Immature natural killer cell (primary cell): ENCODE data around the gene SND1. TPM values are rescaled to one million over a fixed set of nuclear protein-coding genes. Genes with fewer than 3 reads are reported as not detected.

Experiments used
- DNase-seq, 3 donors: peaks; one replicate each; pipeline ENCODE4 v3.0.0; 2022; ENCODE audit warnings: mixed read lengths in 1 of 3
- H3K27ac Mint-ChIP-seq, 6 donors: one replicate each; pipeline ENCODE4 v1.8.0; 2020; ENCODE audit warnings: mixed read lengths in 6 of 6, mild to moderate bottlenecking in 5 of 6, inconsistent platforms in 4 of 6, moderate library complexity in 3 of 6
- H3K27me3 Mint-ChIP-seq, 3 donors: one replicate each; pipeline ENCODE4 v1.8.0; 2020 to 2021; ENCODE audit warnings: low read depth in 3 of 3, mild to moderate bottlenecking in 3 of 3, mixed read lengths in 3 of 3, moderate library complexity in 3 of 3, inconsistent platforms in 1 of 3
- H3K36me3 Mint-ChIP-seq, 3 donors: one replicate each; pipeline ENCODE4 v1.8.0; 2020; ENCODE audit warnings: mixed read lengths in 3 of 3, inconsistent platforms in 2 of 3, mild to moderate bottlenecking in 2 of 3
- H3K4me1 Mint-ChIP-seq, 2 donors: one replicate each; pipeline ENCODE4 v1.8.0; 2020; ENCODE audit warnings: inconsistent platforms in 2 of 2, mild to moderate bottlenecking in 2 of 2, mixed read lengths in 2 of 2, moderate library complexity in 1 of 2
- H3K4me3 Mint-ChIP-seq, 5 donors: one replicate each; pipeline ENCODE4 v1.8.0; 2020; ENCODE audit warnings: mild to moderate bottlenecking in 5 of 5, mixed read lengths in 5 of 5, inconsistent platforms in 3 of 5, moderate library complexity in 3 of 5
- H3K9me3 Mint-ChIP-seq, 6 donors: one replicate each; pipeline ENCODE4 v1.8.0; 2020; ENCODE audit warnings: mild to moderate bottlenecking in 6 of 6, mixed read lengths in 6 of 6, inconsistent platforms in 4 of 6, moderate library complexity in 3 of 6
- polyA plus RNA-seq, 3 donors: library from polyadenylated mRNA; unstranded; fragments of 300-500 nt; fragmentation: Illumina TruSeq; gene quantifications; one replicate each; pipeline ENCODE4 v1.2.3, GENCODE V29; 2021

SND1 gene
- polyA plus RNA-seq, 3 donors from 2014 or later, result 87.8 to 130 (median 116) TPM

- Mint-ChIP-seq H3K4me3 (no peak overlapping the region), H3K9me3 (no peaks in the 10 kb centered on the region), H3K27me3 (peaks cover 0 to under 1% (median 0%) of the 10 kb centered on the region in 3 donors), H3K27ac (no peak overlapping the region), H3K4me1 (no peaks in the 10 kb centered on the region), H3K36me3 (peaks cover 10 to 26% (median 11%) of the 10 kb centered on the region in 3 donors)
- no peak for DNase-seq
These were observed 430.4 kb downstream of the SND1 start for GRCh38 chr7:128082431-128082830.

- no peak overlapping the region for H3K4me3 Mint-ChIP-seq
- no peaks in the 10 kb centered on the region for H3K9me3 Mint-ChIP-seq
- H3K4me1 Mint-ChIP-seq, result no peaks in the 10 kb centered on the region
- no peak for DNase-seq
- peaks cover 0 to 4% (median 0%) of the 10 kb centered on the region in 3 donors for H3K27me3 Mint-ChIP-seq
- H3K27ac Mint-ChIP-seq, result no peak overlapping the region
- peaks cover 14 to 41% (median 14%) of the 10 kb centered on the region in 3 donors for H3K36me3 Mint-ChIP-seq
These were observed 433.1 kb downstream of the SND1 start for GRCh38 chr7:128084896-128085608.

- peak overlapping the region in 1 of 5 donors; percentile 9 for H3K4me3 Mint-ChIP-seq
- H3K9me3 Mint-ChIP-seq, result no peaks in the 10 kb centered on the region
- no peak for DNase-seq
- no peak overlapping the region for H3K27ac Mint-ChIP-seq
- H3K27me3 Mint-ChIP-seq, result peaks cover 0 to 11% (median 0%) of the 10 kb centered on the region in 3 donors
- H3K4me1 Mint-ChIP-seq, result no peaks in the 10 kb centered on the region
- peaks cover 21 to 46% (median 24%) of the 10 kb centered on the region in 3 donors for H3K36me3 Mint-ChIP-seq
These were observed 438.5 kb downstream of the SND1 start for GRCh38 chr7:128090492-128090891.

- Mint-ChIP-seq H3K27me3 (peaks cover 0 to 11% (median 0%) of the 10 kb centered on the region in 3 donors), H3K4me3 (no peak overlapping the region)
These were observed 439.1 kb downstream of the SND1 start for GRCh38 chr7:128091106-128091505.

GRCh38 chr7:128092221-128092620, 440.2 kb downstream of the SND1 start:
- peaks cover 0 to 11% (median 0%) of the 10 kb centered on the region in 3 donors for H3K27me3 Mint-ChIP-seq
- no peak overlapping the region for H3K27ac Mint-ChIP-seq
- no peak for DNase-seq
- H3K4me3 Mint-ChIP-seq, result no peak overlapping the region
- H3K4me1 Mint-ChIP-seq, result no peaks in the 10 kb centered on the region
- peaks cover 23 to 48% (median 26%) of the 10 kb centered on the region in 3 donors for H3K36me3 Mint-ChIP-seq
- H3K9me3 Mint-ChIP-seq, result no peaks in the 10 kb centered on the region

More at GRCh38 chr7:128091106-128091505, 439.1 kb downstream of the SND1 start:
- no peak for DNase-seq
- H3K36me3 Mint-ChIP-seq, result peaks cover 27 to 49% (median 28%) of the 10 kb centered on the region in 3 donors
- no peaks in the 10 kb centered on the region for H3K4me1 Mint-ChIP-seq
- no peak overlapping the region for H3K27ac Mint-ChIP-seq
- H3K9me3 Mint-ChIP-seq, result no peaks in the 10 kb centered on the region

GRCh38 chr7:128093614-128094570, 441.9 kb downstream of the SND1 start:
- H3K4me3 Mint-ChIP-seq, result no peak overlapping the region

GRCh38 chr7:128094686-128095085, 442.7 kb downstream of the SND1 start:
- H3K9me3 Mint-ChIP-seq, result no peaks in the 10 kb centered on the region
- H3K4me3 Mint-ChIP-seq, result no peak overlapping the region
- DNase-seq, result no peak
- peak overlapping the region in 1 of 6 donors; percentile 35 for H3K27ac Mint-ChIP-seq
- no peaks in the 10 kb centered on the region for H3K4me1 Mint-ChIP-seq
- H3K36me3 Mint-ChIP-seq, result peaks cover 18 to 36% (median 20%) of the 10 kb centered on the region in 3 donors
- H3K27me3 Mint-ChIP-seq, result peaks cover 0 to 9% (median 1%) of the 10 kb centered on the region in 3 donors

More at GRCh38 chr7:128093614-128094570, 441.9 kb downstream of the SND1 start:
- H3K9me3 Mint-ChIP-seq, result no peaks in the 10 kb centered on the region
- no peak for DNase-seq
- H3K36me3 Mint-ChIP-seq, result peaks cover 18 to 40% (median 20%) of the 10 kb centered on the region in 3 donors
- no peaks in the 10 kb centered on the region for H3K4me1 Mint-ChIP-seq
- peak overlapping the region in 1 of 6 donors; percentile 51 for H3K27ac Mint-ChIP-seq
- peaks cover 0 to 9% (median 0%) of the 10 kb centered on the region in 3 donors for H3K27me3 Mint-ChIP-seq

- no peak for DNase-seq
- Mint-ChIP-seq H3K9me3 (no peaks in the 10 kb centered on the region), H3K4me1 (peaks cover 0 to 2% of the 10 kb centered on the region in 2 donors), H3K36me3 (peaks cover 8 to 17% (median 9%) of the 10 kb centered on the region in 3 donors), H3K27ac (peak overlapping the region in 1 of 6 donors; percentile 9), H3K4me3 (no peak overlapping the region), H3K27me3 (peaks cover 0 to 9% (median 4%) of the 10 kb centered on the region in 3 donors)
These were observed 445.3 kb downstream of the SND1 start for GRCh38 chr7:128097211-128097731.

GRCh38 chr7:128098629-128099028, 446.6 kb downstream of the SND1 start:
- Mint-ChIP-seq H3K27me3 (peaks cover 0 to 14% (median 4%) of the 10 kb centered on the region in 3 donors), H3K4me1 (peaks cover 3 to 9% of the 10 kb centered on the region in 2 donors), H3K36me3 (peaks cover 6 to 14% (median 8%) of the 10 kb centered on the region in 3 donors), H3K9me3 (no peaks in the 10 kb centered on the region), H3K4me3 (no peak overlapping the region), H3K27ac (no peak overlapping the region)
- no peak for DNase-seq

GRCh38 chr7:128099204-128099671, 447.2 kb downstream of the SND1 start:
- H3K4me1 Mint-ChIP-seq, result peaks cover 6 to 10% of the 10 kb centered on the region in 2 donors
- peaks cover 0 to 13% (median 6%) of the 10 kb centered on the region in 3 donors for H3K27me3 Mint-ChIP-seq
- H3K27ac Mint-ChIP-seq, result peak overlapping the region in 2 of 6 donors; percentile 30 to 70
- no peak overlapping the region for H3K4me3 Mint-ChIP-seq
- DNase-seq, result no peak
- H3K9me3 Mint-ChIP-seq, result no peaks in the 10 kb centered on the region
- peaks cover 6 to 14% (median 8%) of the 10 kb centered on the region in 3 donors for H3K36me3 Mint-ChIP-seq

- H3K36me3 Mint-ChIP-seq, result peaks cover 6 to 14% (median 8%) of the 10 kb centered on the region in 3 donors
- no peaks in the 10 kb centered on the region for H3K9me3 Mint-ChIP-seq
- peaks cover 12 to 19% of the 10 kb centered on the region in 2 donors for H3K4me1 Mint-ChIP-seq
- peaks cover 0 to 11% (median 6%) of the 10 kb centered on the region in 3 donors for H3K27me3 Mint-ChIP-seq
- peak overlapping the region in 2 of 6 donors; percentile 6 to 32 for H3K27ac Mint-ChIP-seq
- H3K4me3 Mint-ChIP-seq, result no peak overlapping the region
- no peak for DNase-seq
These were observed 448.4 kb downstream of the SND1 start for GRCh38 chr7:128100225-128100948.

GRCh38 chr7:128100949-128101713, 449.1 kb downstream of the SND1 start:
- no peak for DNase-seq
- Mint-ChIP-seq H3K27ac (peak overlapping the region in 3 of 6 donors; percentile 6 to 51 (median 42)), H3K36me3 (peaks cover 0 to 7% (median 3%) of the 10 kb centered on the region in 3 donors), H3K4me1 (peaks cover 15 to 22% of the 10 kb centered on the region in 2 donors), H3K4me3 (peak overlapping the region in 1 of 5 donors; percentile 18), H3K9me3 (no peaks in the 10 kb centered on the region), H3K27me3 (peaks cover 0 to 11% (median 9%) of the 10 kb centered on the region in 3 donors)
